AG08396 (cell line): ENCODE data around the gene MYORG.

Experiments
- DNase-seq: peaks from one replicate; pipeline ENCODE4 v3.0.0; 2012; ENCODE audit warnings: low spot score, mixed read lengths

The MYORG gene

DNA sequence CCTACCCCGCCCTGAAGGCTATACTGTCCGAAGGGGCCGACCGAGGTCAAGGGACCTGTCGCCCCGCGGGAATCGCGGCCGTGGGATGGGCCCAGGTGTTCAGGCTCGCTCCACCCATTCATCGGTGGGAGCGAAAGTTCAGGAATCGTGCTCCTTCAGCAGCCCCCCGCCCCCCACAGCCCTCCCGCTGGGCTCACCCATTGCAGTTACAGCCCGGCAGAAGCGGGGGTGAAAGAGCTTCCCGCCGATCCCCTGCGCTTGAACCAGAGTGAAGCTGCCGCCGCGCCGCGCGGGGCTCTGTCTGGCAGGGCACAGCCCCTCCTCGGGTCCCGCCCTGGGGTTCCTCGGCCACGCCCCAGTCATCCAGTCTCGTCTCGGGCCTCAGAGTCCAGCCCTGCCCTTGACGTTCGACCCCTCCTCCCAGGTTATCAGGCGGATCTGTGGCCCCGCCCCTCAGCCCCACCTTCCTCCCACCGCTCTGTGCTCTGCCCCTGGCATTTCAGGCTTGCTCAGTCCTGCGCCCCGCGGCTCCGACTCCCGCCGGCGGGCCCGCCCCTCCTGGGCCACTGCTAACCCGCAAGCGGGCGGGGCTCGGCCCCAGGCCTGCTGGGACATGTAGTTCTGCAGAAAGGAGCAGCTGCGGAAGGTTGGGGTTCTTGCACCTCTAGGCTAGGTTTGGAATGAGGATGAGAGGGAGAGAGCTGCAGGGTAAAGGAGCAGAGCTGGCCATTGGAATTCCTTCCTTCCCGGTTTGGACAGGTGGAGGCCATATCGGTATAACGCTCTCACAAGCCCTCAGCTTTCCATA lies at the start of gene MYORG:
MYORG (minus strand) TSS at position 303 of the 808 bp plus-strand sequence. CDS start 3,955 bp downstream, outside the sequence.
- peak; percentile 94 for DNase-seq

DNA sequence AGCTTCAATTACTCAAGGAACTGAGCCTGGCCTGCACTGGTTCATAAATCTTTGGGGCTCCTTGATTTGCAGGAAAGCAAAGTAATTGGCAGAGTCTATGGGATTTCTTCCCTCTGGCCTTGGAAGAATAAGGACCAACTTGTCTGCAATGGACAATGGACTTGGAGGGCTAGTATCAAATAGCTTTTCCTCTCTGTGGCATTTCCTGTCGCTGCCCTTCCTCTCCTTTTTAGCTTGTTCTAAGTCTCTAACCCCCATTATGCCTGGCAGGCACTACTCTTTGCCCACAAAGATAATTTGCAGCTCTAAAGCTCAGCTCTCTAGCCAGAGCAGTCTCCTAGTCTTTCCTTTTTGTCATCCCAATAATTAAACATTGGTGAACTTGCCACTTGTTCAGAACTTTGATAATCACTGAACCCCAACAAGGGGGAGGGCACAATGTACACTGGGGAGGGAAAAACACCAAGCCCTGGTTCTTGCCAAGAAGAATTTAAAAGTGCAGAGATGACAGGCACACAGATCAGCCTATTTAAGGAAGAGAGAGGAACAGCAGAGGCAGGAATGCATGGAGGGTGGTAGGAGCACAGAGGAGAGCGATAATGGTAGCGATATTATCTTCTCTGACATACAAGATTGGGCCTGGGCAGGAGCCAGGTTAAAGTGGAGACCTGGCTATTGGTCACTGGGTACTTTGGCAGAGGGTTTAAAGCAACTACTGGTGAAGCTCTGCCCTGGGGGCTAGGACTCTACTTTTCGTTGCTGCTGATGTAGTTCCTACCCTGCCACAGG lies 43.2 kb upstream of the MYORG start:
- no peak for DNase-seq

DNA sequence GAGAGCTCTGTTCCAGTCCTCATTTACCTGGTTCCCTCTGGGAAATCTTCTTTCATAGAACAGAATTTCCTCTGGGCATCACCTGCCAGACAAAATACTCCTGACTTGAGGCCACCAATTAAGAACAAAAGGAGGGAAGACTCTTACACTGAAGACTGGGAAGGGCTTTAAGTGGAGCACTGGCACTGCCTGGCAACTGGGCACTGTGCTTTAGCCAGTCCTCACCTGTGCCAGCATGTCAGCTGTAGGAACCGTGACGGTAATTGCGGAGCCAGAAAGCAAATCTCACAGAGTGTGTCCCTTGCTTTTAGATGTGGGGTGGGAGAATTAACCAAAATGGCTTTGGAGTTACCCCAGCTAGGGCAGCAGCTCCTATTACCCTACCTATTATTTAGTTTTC lies 41.0 kb upstream of the MYORG start:
- DNase-seq, result no peak

DNA sequence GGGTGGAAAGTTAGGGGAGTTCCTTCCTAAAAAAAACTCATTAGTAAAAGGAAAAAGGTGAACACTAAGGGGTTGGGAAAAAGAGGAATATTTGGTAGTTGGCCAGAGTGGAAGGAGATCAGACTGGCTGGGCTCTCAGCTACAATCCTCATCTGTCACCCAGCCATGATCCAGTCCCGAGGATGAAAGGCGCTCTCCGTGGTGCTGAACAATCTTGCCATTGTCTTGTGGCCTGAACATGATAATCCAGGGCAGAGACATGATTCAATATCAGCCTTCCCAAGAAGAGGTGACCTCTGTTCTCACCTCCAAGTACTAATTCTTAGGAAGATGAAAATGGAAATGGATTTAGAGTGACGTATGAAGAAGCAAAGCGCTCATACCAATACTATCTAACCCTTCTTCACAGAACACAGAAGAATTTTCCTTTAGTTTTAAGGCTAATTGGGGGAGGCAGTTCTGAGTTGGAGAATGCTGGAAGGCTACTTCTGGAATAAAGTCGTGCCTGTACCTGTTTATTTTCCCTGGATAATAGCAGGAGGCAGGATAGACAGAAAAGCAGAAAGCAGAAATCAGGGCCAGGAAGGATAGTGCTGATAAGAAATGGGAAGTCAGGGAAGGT lies 36.6 kb upstream of the MYORG start:
- DNase-seq, result peak; percentile 62

DNA sequence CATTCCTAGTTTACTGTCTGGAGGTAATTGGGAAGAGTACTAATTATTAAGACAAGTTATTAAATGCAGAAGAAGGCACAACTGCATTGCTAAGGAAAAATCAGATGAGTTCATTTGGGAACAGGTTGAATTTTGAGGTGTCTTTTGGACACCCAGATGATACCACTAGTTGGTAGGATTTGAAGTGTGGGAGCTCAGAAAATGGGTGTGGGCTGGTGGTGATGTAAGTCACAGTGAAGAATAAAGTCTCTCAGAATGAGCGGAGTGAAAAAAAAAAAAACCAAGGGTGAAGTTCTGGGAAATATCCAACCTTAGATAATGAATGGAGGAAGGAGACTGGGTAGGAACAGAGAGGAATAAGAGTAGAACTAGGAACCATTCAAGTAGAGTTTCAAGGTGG lies 35.6 kb upstream of the MYORG start:
- DNase-seq, result no peak

DNA sequence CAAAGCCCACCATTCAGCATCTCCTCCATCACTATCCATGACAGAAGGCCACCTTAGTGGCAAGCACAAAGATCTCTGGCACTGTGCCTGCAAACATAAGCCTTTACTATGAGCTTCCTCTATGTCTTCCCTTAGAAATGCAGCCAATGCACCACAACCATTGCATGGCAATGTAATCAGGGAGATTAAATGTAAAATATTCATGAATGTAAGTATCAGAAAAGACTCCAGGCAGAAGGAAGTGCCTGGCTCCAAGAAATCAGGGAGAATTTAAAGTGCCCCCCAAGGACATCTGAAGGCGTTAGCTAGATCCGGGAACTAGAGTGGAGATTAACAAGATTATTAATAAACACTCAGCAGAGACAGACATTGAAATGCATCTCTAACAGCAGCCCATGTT lies 32.5 kb upstream of the MYORG start:
- no peak for DNase-seq

DNA sequence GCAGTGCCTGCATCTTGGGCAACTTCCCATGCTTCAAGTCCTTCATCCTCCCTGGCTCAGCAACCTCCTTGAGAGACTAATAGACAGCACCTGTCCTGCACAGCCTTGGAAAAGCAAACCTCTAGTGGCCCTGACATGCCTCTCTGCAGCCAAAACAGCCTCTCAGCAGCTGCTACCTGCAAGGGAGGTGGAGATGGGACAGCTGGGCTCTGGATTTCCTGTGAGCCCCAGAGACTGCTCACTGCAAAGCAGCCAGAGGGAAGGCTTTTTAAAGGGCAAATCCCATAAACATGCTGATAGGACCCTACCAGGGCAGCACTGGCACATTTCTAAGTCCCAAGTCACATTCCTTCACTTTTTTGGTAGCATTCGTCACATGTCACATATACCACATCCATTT lies 31.5 kb upstream of the MYORG start:
- no peak for DNase-seq

DNA sequence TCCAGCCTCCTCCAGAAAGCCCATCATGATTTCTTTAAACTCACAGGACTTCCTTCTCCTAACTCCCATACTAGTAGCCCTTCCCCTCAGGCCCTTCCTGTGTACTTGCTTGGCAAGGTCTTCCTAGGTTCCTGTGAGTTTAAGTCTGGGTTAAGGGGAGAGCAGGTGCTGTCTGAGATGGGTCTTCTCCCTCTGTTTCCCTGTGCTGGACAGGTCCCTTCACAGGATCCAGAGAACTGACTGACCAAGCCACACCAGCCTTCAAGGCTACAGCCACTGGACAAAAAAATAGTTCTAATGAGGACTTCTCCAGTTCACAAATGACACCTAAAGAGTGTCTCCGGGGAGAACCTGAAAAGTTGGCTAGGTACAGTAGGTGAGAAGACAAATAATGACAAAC lies 29.5 kb upstream of the MYORG start:
- DNase-seq, result no peak

DNA sequence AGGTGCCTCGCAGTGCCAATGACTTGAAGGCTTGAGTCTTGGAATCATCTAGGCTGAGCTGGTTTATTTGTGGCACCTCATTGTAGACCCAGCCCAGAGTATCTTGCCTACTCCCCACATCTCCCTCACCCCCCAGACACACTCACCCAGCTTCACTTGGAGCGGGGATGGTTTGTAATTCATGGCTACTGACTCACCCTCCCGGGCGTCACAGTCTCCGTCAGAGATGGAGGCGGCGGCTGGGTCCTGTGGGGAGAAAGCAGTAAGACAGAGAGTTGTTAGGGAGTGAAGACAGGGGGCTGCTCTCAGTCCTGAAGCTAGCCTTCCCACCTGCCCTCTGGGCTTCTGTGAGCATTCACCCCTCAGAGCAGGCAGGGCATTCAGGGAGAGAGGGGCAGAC lies 29.0 kb upstream of the MYORG start:
- no peak for DNase-seq

DNA sequence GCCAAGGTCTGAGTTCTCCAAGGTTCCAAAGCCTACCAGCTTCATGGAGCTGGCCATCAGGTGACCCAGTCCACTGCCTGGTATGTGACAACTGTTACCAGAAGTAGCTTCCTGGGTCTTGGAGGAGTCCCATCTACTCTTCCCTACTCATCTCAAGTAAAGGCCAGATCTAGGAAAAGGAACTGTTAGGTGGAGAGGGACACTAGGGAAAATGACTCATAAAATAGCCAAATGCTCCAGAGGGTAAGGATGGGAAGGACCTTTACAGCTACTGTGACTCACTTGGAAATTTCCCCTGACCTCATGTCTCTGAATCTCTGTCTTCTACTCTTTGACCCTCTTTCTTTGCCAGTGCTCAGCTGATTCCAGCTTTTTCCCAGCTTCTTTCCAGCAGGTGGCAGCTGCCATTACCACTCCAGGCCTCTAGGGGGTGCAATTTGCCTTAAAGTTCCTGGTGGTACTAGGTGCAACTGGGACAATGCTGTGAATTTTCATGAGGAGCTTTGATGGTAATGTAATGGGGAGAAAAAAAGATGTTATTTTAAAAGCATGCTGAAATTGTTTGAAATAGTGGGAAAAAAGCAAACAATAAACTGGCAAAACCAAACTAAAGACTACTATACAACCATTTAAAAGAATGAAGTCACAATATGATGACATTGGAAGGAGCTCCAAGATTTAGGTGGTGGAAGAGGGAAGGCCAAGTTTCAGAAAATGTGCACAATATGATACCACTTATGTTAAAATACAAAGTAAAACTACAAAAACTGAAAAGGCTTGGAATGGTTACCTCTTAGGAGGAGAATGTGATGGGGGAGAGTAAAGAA lies 27.1 kb upstream of the MYORG start:
- DNase-seq, result peak; percentile 81

DNA sequence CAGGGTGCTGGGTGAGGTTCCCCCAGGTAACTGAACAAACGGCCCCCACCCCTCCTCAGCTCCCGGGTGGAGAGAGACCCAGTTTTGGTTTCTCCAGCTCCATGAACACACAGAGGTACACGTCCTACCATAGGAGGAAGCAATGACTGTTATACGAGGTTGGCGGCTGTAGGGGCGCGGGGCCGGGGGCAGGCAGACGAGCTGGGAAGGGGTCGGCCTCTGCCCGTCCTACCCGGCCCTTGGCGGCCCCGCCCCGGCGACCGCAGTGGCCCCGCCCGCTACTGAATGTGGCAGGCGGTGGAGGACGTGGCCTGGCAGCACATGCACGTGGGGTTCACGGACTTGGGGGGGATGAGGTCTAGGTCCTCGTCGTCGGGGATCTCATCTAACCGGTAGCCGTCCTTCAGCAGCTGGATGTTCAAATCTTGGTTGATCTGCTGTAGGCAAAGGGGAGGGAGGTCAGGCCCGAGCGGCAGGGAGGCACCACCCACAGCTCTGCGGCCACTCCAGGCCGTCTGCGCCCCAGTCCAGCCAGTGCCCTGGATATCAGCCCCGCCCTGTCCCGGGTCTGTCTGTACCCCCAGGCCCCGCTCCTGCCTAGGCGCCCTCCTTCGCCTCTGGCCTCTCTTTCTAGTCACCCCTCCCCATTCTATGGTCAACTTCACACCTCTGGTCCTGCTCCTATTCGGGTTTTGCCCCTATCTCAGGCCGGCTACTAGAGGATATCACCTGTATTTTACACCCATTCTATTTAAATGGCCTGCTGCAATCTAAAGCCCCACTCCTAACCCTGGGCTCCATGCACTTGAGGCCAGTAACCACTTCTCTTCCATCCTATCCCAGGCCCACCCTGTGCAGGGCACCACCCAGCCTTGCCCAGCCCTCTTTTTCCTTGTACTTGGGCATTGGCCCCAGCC lies 24.2 kb upstream of the MYORG start:
- DNase-seq, result no peak

DNA sequence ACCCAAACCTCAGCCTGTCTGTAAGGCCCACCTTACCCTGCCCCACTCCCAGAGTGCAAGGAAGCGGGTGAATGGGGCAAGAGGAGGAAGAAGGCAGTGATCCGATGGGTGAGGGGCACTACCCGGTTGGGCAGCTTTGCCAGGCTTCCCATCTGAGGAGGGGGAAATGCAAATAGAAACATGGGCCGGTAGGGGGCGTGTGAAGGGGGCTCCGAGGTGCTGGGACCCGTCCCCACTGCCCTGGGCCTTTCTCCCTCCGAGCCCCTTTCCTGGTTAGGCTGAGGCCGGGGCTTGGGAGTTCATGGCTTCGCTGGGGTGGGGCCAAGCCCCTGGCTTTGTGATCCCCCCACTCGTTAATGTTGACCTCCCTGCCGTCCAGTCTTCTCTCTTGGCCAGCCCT lies 23.6 kb upstream of the MYORG start:
- DNase-seq, result no peak

DNA sequence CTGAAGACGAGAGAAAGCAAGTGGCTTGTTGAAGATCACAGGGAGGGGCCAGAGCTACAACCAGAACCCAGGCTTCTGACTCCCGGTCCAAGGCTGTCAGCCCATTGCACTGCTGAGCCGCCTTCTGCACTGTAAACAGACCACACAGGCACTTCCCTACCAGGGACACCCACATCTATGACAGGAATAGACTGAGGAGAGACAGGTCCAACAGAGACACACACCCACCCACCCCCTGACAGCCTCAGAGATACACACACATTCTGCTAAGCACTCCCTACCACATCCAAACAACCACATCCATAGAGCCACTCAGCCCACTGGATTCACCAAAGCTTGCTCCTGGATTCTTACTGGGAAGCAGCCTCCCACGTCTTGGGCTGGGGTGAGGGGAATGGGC lies 23.0 kb upstream of the MYORG start:
- no peak for DNase-seq

DNA sequence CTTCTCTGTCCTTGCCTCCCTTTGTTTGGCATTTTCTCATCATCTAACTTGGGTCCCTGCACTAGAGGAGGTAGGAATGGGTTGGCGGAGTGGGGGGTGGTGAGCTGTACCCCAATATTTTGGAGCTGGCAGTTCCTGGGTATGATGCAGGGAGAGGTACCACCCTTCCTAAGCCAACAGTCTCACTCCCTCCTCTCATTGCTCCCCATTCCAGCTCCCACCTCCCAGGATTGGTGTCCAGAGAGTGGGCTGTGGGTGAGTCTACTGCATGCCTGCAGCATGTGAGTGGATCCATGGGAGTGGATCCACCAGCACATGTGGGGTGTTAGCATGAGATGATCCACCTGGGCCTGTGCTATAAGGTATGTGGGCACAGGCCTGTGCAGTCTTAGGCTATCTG lies 22.2 kb upstream of the MYORG start:
- no peak for DNase-seq

DNA sequence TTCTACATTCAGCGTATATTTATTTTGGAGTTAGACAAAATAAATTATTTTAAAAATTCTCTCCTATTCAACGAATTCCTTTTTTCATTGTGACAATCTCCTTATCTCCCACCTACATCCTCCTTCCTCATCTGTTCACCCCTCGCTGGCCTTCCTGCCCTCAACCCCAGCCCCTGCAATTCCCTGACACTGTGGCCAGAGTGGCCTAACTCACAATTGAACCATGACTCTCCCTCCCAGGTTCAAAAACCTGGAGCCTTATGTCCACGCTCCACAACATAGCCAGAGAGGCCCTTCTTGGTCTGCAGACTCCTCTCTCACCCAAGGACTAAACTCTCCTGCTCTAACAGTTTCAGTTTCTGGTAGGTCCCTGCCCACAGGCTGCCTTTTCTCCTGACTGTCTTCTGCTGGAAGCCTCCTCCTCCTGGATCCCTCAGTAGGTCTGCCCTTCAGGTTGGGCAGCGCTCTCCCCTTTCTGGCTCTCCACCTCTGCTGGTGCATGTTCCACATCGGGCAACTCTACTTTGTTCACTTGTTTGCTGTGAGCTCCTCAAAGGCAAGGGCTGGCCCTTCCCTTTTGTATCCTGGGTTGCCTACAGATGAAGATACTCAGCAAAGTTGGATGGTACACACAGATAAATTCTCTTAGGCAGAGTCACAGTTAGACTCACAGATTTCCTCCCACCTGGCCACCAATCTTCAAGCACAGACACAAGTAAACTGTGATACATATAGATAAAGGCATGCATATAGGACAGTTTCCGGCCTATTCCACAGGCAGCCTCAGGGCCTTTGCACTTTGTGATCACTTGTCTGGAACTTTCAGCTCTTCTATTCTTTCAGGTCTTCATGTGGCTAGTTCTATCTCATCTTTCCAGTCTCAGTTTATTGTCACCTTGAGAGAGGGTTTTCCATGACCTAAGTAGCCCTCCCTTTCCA lies 19.8 kb upstream of the MYORG start:
- DNase-seq, result no peak

DNA sequence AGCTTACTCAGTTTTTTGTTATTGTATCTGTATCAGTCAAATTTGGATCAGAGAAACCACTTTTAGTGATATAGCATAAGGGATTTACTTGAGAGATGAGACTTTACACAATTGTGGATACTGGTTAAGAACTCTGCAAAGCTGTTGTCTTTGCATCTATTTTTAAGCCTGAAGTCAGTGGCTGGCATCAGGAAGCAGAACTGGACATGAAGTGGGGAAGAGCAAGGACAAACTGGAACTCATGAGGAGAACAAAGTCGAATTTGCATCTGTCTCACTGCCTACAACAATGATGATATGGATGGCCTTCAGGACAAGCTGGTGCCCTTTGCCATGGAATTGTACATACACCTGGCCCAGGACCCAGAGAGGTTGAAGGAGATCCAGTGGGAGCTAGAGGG lies 15.8 kb upstream of the MYORG start:
- no peak for DNase-seq

DNA sequence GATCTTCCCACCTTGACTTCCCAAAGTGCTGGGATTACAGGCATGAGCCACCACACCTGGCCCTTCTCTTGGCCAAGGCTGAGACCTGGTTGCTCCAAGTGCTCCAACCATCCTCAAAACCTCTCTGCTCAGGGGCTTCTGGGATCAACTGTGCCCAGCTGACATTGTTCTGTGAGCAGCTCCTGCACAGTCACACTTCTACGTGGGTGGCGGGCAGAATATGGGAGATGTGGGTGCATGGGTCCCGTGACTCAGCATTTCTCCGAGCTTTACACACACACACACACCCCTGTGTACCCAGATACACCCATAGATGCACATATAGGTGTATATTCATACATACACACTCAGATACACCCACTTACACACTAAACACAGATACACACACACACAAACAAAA lies 10.5 kb upstream of the MYORG start:
- no peak for DNase-seq

DNA sequence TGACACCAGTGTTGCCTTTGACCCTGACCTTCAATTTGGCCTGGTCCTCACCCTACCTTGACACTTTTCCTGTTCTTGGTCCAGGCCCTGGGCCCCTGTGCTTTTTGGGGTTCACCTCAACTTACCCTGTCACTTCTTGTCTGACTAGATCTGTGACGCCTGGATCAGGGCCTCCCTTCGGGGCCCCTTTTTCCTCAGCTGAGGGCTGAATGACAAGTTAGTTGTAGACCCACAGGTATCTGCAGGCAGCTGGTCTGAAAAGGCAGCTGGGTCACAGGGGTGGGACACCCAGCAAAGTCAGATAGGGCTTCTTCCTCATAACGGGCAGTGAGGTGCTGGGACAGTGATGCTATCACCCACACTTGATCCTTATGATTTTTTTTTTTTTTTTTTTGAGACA lies 10.0 kb upstream of the MYORG start:
- DNase-seq, result no peak

DNA sequence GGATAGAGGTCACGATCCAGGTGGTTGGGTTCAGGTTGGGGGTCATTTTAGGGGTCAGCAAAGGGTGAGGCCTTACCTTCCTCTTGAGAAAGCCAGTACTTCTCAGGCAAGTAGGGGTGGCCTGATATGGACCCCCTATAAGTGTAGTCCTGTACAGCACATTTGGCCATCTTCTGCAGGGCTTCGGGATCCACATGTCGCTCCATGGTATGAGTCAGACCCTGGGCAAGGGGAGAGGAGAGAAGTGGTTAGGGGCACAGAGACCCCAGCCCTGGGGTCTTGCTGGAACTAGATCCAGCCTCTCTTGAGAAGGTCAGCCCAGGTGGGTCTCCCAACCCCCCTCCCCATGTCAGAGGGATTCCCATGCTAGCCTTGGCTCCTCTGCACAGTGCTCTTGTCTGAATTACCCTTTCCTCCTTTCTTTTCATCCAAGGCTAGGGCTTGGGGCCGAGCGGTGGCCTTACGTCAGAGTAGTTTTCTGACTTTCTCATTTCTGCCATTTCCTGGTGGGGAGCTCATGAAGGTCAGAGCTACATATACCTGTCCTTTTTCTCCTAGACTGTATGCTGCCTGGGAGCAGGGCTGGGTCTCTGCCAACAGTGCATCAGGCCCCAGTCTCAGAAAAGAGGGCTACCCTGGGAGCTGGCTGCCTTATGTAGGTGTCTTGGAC lies 9.0 kb upstream of the MYORG start:
- no peak for DNase-seq
